PC-9 (cell line): Measurements from ENCODE around the gene MRPL12. TPM values are rescaled to one million over a fixed set of nuclear protein-coding genes. Genes with fewer than 3 reads are reported as not detected.

Experiments
- BruUV-seq: library from RNA; stranded (reverse); fragments of 400-500 nt; replicated peaks from 2 replicates; lab custom pipeline; 2021; lab: Mats Ljungman, UMichigan
- CTCF ChIA-PET: fragments of 300-600 bp; sonication (Branson Sonifier 250); formaldehyde crosslinking; loops from one replicate; lab custom pipeline; 2022; ENCODE audit warnings: antibody characterized with exemption; lab: Charles Lee
- POLR2A ChIA-PET: fragments of 300-600 bp; sonication (Branson Sonifier 250); formaldehyde crosslinking; loops from one replicate; lab custom pipeline; 2022; ENCODE audit warnings: antibody characterized with exemption; ENCODE audit not compliant: unreplicated experiment; lab: Charles Lee
- DNase-seq, 2 experiments: peaks; one replicate each; pipeline versions ENCODE4 v3.0.0 to v3.0.0-alpha.2; 2015 to 2022; ENCODE audit warnings: mixed read lengths in 1 of 2
- H2AFZ ChIP-seq: fragments of 200-600 bp; sonication (generic); 2 replicates; pipeline ENCODE4 v1.8.1; 2017; ENCODE audit warnings: antibody characterized with exemption
- H3F3A ChIP-seq: fragments of 200-600 bp; sonication (generic); 2 replicates; pipeline ENCODE4 v1.8.1; 2017; ENCODE audit warnings: antibody characterized with exemption, mild to moderate bottlenecking, low read depth; ENCODE audit not compliant: insufficient read depth
- H3K27ac ChIP-seq: fragments of 200-600 bp; sonication (generic); 2 replicates; pipeline ENCODE4 v1.6.1; 2016; ENCODE audit warnings: mixed run types
- H3K27me3 ChIP-seq: fragments of 200-600 bp; sonication (generic); 2 replicates; pipeline ENCODE4 v1.6.1; 2016; ENCODE audit warnings: low read depth, mixed run types; ENCODE audit not compliant: insufficient read depth
- H3K36me3 ChIP-seq: fragments of 200-600 bp; sonication (generic); 2 replicates; pipeline ENCODE4 v1.6.1; 2016; ENCODE audit warnings: low read depth, mixed run types
- H3K4me1 ChIP-seq: fragments of 200-600 bp; sonication (generic); replicated peaks from 2 replicates; pipeline ENCODE4 v1.6.1; 2016; ENCODE audit warnings: mixed run types; ENCODE audit not compliant: insufficient read depth
- H3K4me2 ChIP-seq: fragments of 200-600 bp; sonication (generic); 2 replicates; pipeline ENCODE4 v1.6.1; 2017; ENCODE audit warnings: mixed run types
- H3K4me3 ChIP-seq: fragments of 200-600 bp; sonication (generic); 2 replicates; pipeline ENCODE4 v1.6.1; 2016; ENCODE audit warnings: mixed run types
- H3K79me2 ChIP-seq: fragments of 200-600 bp; sonication (generic); 2 replicates; pipeline ENCODE4 v1.6.1; 2017; ENCODE audit warnings: low read depth, mixed run types
- H3K9me2 ChIP-seq: fragments of 200-600 bp; sonication (generic); 2 replicates; pipeline ENCODE4 v1.8.1; 2017; ENCODE audit warnings: mild to moderate bottlenecking; ENCODE audit not compliant: insufficient read depth
- H3K9me3 ChIP-seq: fragments of 200-600 bp; sonication (generic); 2 replicates; pipeline ENCODE4 v1.8.1; 2016; ENCODE audit warnings: low read depth; ENCODE audit not compliant: insufficient read depth
- H4K20me1 ChIP-seq: fragments of 200-600 bp; sonication (generic); 2 replicates; pipeline ENCODE4 v1.8.1; 2017; ENCODE audit not compliant: insufficient read depth
- CTCF ChIP-seq: fragments of 200-600 bp; sonication (generic); conservative IDR thresholded peaks from 2 replicates; pipeline ENCODE4 v1.6.1; 2017; ENCODE audit warnings: mixed run types, antibody characterized with exemption, mild to moderate bottlenecking, moderate library complexity
- EZH2 ChIP-seq: fragments of 200-600 bp; sonication (generic); IDR thresholded peaks from 2 replicates; pipeline ENCODE4 v1.8.0; 2017; ENCODE audit warnings: antibody characterized with exemption, low read depth
- intact Hi-C: fragments of 100-400 bp; cut with micrococcal nuclease; formaldehyde crosslinking; loops from one replicate; pipeline ENCODE4 v1.10.0; 2022; ENCODE audit not compliant: unreplicated experiment
- total RNA-seq: library from RNA; stranded (reverse); gene quantifications from 2 replicates; pipeline ENCODE4 v1.2.3, GENCODE V29; 2021

The MRPL12 gene
- total RNA-seq, 1 experiment from 2014 or later = 98.6 TPM

- Histone ChIP-seq H4K20me1 (no peaks in the 10 kb centered on the region), H3K9me2 (no peaks in the 10 kb centered on the region), H3K4me1 (no peaks in the 10 kb centered on the region), H2AFZ (no peak overlapping the region), H3K4me3 (no peak overlapping the region), H3K9me3 (no peaks in the 10 kb centered on the region), H3K27me3 (no peaks in the 10 kb centered on the region), H3F3A (no peaks in the 10 kb centered on the region), H3K79me2 (no peaks in the 10 kb centered on the region), H3K36me3 (no peaks in the 10 kb centered on the region), H3K27ac (no peak overlapping the region), H3K4me2 (no peak overlapping the region)
- ChIA-PET POLR2A (interaction anchor here (0.6 to 1.0 kb wide), 2 partner anchors 51 to 192 kb away, joined by 3 to 11 read pairs; partner anchors contain the start of genes ARL16 and HGS), CTCF (interaction anchor here (0.6 kb wide), 2 partner anchors 129 to 358 kb away, joined by 3 read pairs; no protein-coding TSS in a partner anchor)
- no TSS peak for BruUV-seq
- intact Hi-C loops = no loop called here
- peak in 1 of 2 experiments; percentile 45 for DNase-seq
- TF ChIP-seq CTCF (no peak), EZH2 (no peak)
Measured at GRCh38 chr17:81734405-81735263, 31.5 kb downstream of the MRPL12 start.

- Histone ChIP-seq H3K79me2 (no peaks in the 10 kb centered on the region), H2AFZ (no peak overlapping the region; the same call in 1 of the 2 replicates), H3K4me3 (peak overlapping the region; percentile 6; the same call in 1 of the 2 replicates), H3K4me2 (peak overlapping the region; percentile 48), H3K27ac (no peak overlapping the region), H3F3A (no peaks in the 10 kb centered on the region), H4K20me1 (no peaks in the 10 kb centered on the region), H3K9me3 (no peaks in the 10 kb centered on the region), H3K9me2 (no peaks in the 10 kb centered on the region), H3K4me1 (no peaks in the 10 kb centered on the region), H3K36me3 (no peaks in the 10 kb centered on the region), H3K27me3 (no peaks in the 10 kb centered on the region)
- CTCF ChIA-PET = interaction anchor here (0.6 kb wide), 3 partner anchors 132 to 400 kb away, joined by 3 to 9 read pairs (median 3); no protein-coding TSS in a partner anchor
- intact Hi-C loops = no loop called here
- POLR2A ChIA-PET = interaction anchor here (0.6 to 1.0 kb wide), 4 partner anchors 109 to 406 kb away, joined by 3 to 11 read pairs (median 4); partner anchors contain the start of genes CENPX and LRRC45
- peak in 1 of 2 experiments; percentile 72 for DNase-seq
- BruUV-seq = no TSS peak
- TF ChIP-seq CTCF (no peak), EZH2 (no peak)
Measured at GRCh38 chr17:81735264-81736102, 32.3 kb downstream of the MRPL12 start.
